H1 (cell line): Measurements from ENCODE around the gene MARK1. TPM values are rescaled to one million over a fixed set of nuclear protein-coding genes. Genes with fewer than 3 reads are reported as not detected.

ENCODE experiments used
- CHD2 ChIP-seq: IDR thresholded peaks from 2 replicates; pipeline ENCODE4 v1.6.1; 2012; ENCODE audit warnings: low read length, improper control_type of control experiment
- CTCF ChIP-seq, 3 experiments: IDR thresholded peaks; 1 replicate in 2 of 3; 2 replicates in 1 of 3; pipeline versions ENCODE4 v1.5.1 to v1.6.1; 2011; ENCODE audit warnings: low read length in 3 of 3, mild to moderate bottlenecking in 3 of 3, inconsistent platforms in 2 of 3, low read depth in 1 of 3, moderate library complexity in 1 of 3; ENCODE audit not compliant: insufficient read depth in 1 of 3; ENCODE audit errors: control extremely low read depth in 1 of 3
- EGR1 ChIP-seq: IDR thresholded peaks from 2 replicates; pipeline ENCODE4 v1.6.1; 2011; ENCODE audit warnings: low read depth, low read length, borderline replicate concordance
- GTF2F1 ChIP-seq: IDR thresholded peaks from 2 replicates; pipeline ENCODE4 v1.6.1; 2012; ENCODE audit warnings: low read depth, low read length, improper control_type of control experiment, borderline replicate concordance
- HDAC6 ChIP-seq: IDR thresholded peaks from one replicate; pipeline ENCODE4 v1.7.1; 2012; ENCODE audit warnings: low read depth, mild to moderate bottlenecking, inconsistent platforms, low read length, moderate library complexity
- KDM4A ChIP-seq: IDR thresholded peaks from one replicate; pipeline ENCODE4 v1.7.1; 2012; ENCODE audit warnings: low read depth, mild to moderate bottlenecking, moderate library complexity, low read length, inconsistent platforms; ENCODE audit not compliant: severe bottlenecking
- MAX ChIP-seq: IDR thresholded peaks from 2 replicates; pipeline ENCODE4 v1.6.1; 2012; ENCODE audit warnings: inconsistent platforms
- PHF8 ChIP-seq: fragments of 200-600 bp; sonication (generic); conservative IDR thresholded peaks from 2 replicates; pipeline ENCODE4 v1.7.1; 2012; ENCODE audit warnings: low read depth, mild to moderate bottlenecking, inconsistent platforms, low read length, moderate library complexity
- POLR2A ChIP-seq, 2 experiments: IDR thresholded peaks; 1 replicate in 1 of 2; 2 replicates in 1 of 2; pipeline ENCODE4 v1.6.1; 2011; ENCODE audit warnings: low read depth in 2 of 2, low read length in 2 of 2, mild to moderate bottlenecking in 2 of 2; ENCODE audit errors: control extremely low read depth in 1 of 2
- RAD21 ChIP-seq, 2 experiments: IDR thresholded peaks in 1 of 2; conservative IDR thresholded peaks in 1 of 2; 2 replicates each; pipeline ENCODE4 v1.6.1; 2011; ENCODE audit warnings: low read depth in 2 of 2, low read length in 2 of 2, improper control_type of control experiment in 1 of 2, inconsistent platforms in 1 of 2, mild to moderate bottlenecking in 1 of 2, moderate library complexity in 1 of 2
- RXRA ChIP-seq: IDR thresholded peaks from 2 replicates; pipeline ENCODE4 v1.6.1; 2011; ENCODE audit warnings: low read depth, mild to moderate bottlenecking, low read length, moderate library complexity; ENCODE audit not compliant: insufficient read depth
- SP2 ChIP-seq: IDR thresholded peaks from 2 replicates; pipeline ENCODE4 v1.6.1; 2012; ENCODE audit warnings: mild to moderate bottlenecking, low read length, inconsistent platforms
- polyA plus RNA-seq, 7 experiments: library from polyadenylated mRNA; depleted of rRNA in 3 of 7; stranded (reverse) in 5 of 7; unstranded in 2 of 7; fragments of >200 nt in 5 of 7; fragments of 200-250 nt in 2 of 7; gene quantifications; 1 replicate in 5 of 7; 2 replicates in 1 of 7; 4 replicates in 1 of 7; pipeline versions ENCODE4 v1.2.1 to v1.2.3, GENCODE V29; 2011 to 2013; ENCODE audit warnings: missing spikeins in 2 of 7, mixed read lengths in 2 of 7
- total RNA-seq: library from RNA; stranded (reverse); fragmentation: NEBNext Ultra II Directional; extraction: Animal tissue kit (Norgen Biotek cat#: 25700); gene quantifications from 2 replicates; pipeline ENCODE4 v1.2.1, GENCODE V29; 2021

Gene MARK1
- total and polyA plus RNA-seq, 2 of the 8 experiments (the other 6 are each of a cell fraction or from before 2014, with no cell fraction given): 5.5 to 20.5 TPM

GRCh38 chr1:220526294-220526693, 1.6 kb upstream of the MARK1 start (continued):
- TF ChIP-seq GTF2F1: no peak
- TF ChIP-seq CTCF (IDR thresholded peaks at IDR 0.05; ENCODE audit: control extremely low read depth in 1 of 3, insufficient read depth in 1 of 3, low read depth in 1 of 3, low read length in 3 of 3): peak; percentile 44 to 63 (median 61)
- no peak for TF ChIP-seq KDM4A
- TF ChIP-seq RAD21 (IDR thresholded peaks at IDR 0.05 in 1 of 2, conservative IDR thresholded peaks at IDR 0.05 in 1 of 2; ENCODE audit: low read depth in 2 of 2, low read length in 2 of 2): peak; percentile 58 to 65
- TF ChIP-seq PHF8: no peak
- TF ChIP-seq MAX: no peak
- TF ChIP-seq SP2: no peak
- no peak for TF ChIP-seq HDAC6
- no peak for TF ChIP-seq CHD2
- no peak for TF ChIP-seq RXRA
- no peak for TF ChIP-seq POLR2A (IDR thresholded peaks at IDR 0.05; ENCODE audit: control extremely low read depth in 1 of 2, low read depth in 2 of 2, low read length in 2 of 2)
- TF ChIP-seq EGR1: no peak
